ENCODE data around the gene ARHGEF38. TPM values are rescaled to one million over a fixed set of nuclear protein-coding genes. Genes with fewer than 3 reads are reported as not detected.
"Not testable (repeated sequence)": the region's sequence is repeated elsewhere in the genome, so short reads cannot be mapped to it uniquely, and the experiment has no call there.

ARHGEF38 gene
- total RNA-seq, 1 donor from 2014 or later = not detected

GRCh38 chr4:105679186-105679585, 126.8 kb downstream of the ARHGEF38 start:
- intact Hi-C loops (cut with DNase I) = no loop called here
- DNase-seq (no peak), ATAC-seq (ENCODE audit: poor library complexity) (no peak)

GRCh38 chr4:105683038-105683437, 130.6 kb downstream of the ARHGEF38 start:
- intact Hi-C loops (cut with DNase I) = no loop called here
- no peak for DNase-seq
- ATAC-seq (ENCODE audit: poor library complexity) = no peak

GRCh38 chr4:105686571-105686970, 134.2 kb downstream of the ARHGEF38 start:
- DNase-seq = no peak
- ATAC-seq (ENCODE audit: poor library complexity) = no peak
- intact Hi-C loops (cut with DNase I) = no loop called here

GRCh38 chr4:105694812-105695211, 142.4 kb downstream of the ARHGEF38 start:
- ATAC-seq (ENCODE audit: poor library complexity); DNase-seq; intact Hi-C loops (cut with DNase I): not testable (repeated sequence)

- DNase-seq; ATAC-seq (ENCODE audit: poor library complexity); intact Hi-C loops (cut with DNase I): not testable (repeated sequence)
Observed at GRCh38 chr4:105695832-105696231, 143.4 kb downstream of the ARHGEF38 start.

GRCh38 chr4:105698607-105699006, 146.2 kb downstream of the ARHGEF38 start:
- intact Hi-C loops (cut with DNase I) = no loop called here

GRCh38 chr4:105707782-105708180, 155.4 kb downstream of the ARHGEF38 start:
- DNase-seq = no peak
- intact Hi-C loops (cut with DNase I) = no loop called here
- ATAC-seq (ENCODE audit: poor library complexity) = no peak

More at GRCh38 chr4:105698607-105699006, 146.2 kb downstream of the ARHGEF38 start:
- no peak for ATAC-seq (ENCODE audit: poor library complexity)
- no peak for DNase-seq

GRCh38 chr4:105708181-105709080, 156.0 kb downstream of the ARHGEF38 start, which contains the start of the genes GSTCD and INTS12:
GSTCD (plus strand) TSS chr4:105708784; CDS start chr4:105717614, 8,830 bp downstream.
INTS12 (minus strand) TSS chr4:105708689; CDS start chr4:105700005, 8,684 bp downstream.
- intact Hi-C loops (cut with DNase I) = no loop called here
- DNase-seq = peak; percentile 93
- ATAC-seq (ENCODE audit: poor library complexity) = peak; percentile 100

- ATAC-seq (ENCODE audit: poor library complexity) (peak; percentile 38), DNase-seq (no peak)
- intact Hi-C loops (cut with DNase I) = no loop called here
Observed at GRCh38 chr4:105709081-105709450, 156.6 kb downstream of the ARHGEF38 start.

- ATAC-seq (ENCODE audit: poor library complexity) = no peak
- no peak for DNase-seq
- intact Hi-C loops (cut with DNase I) = loop anchor here (10.0 kb wide), 1 partner anchor 565 kb away; the partner anchor contains the start of gene TET2
Observed at GRCh38 chr4:105710012-105710600, 157.7 kb downstream of the ARHGEF38 start.

GRCh38 chr4:105710678-105711077, 158.3 kb downstream of the ARHGEF38 start:
- intact Hi-C loops (cut with DNase I) = loop anchor here (10.0 kb wide), 1 partner anchor 566 kb away; the partner anchor contains the start of gene TET2

GRCh38 chr4:105712766-105713165, 160.3 kb downstream of the ARHGEF38 start:
- ATAC-seq (ENCODE audit: poor library complexity) = no peak

More at GRCh38 chr4:105710678-105711077, 158.3 kb downstream of the ARHGEF38 start:
- no peak for DNase-seq
- no peak for ATAC-seq (ENCODE audit: poor library complexity)

GRCh38 chr4:105714071-105714521, 161.7 kb downstream of the ARHGEF38 start:
- intact Hi-C loops (cut with DNase I) = loop anchor here (10.0 kb wide), 1 partner anchor 569 kb away; the partner anchor contains the start of gene TET2
- no peak for ATAC-seq (ENCODE audit: poor library complexity)

More at GRCh38 chr4:105712766-105713165, 160.3 kb downstream of the ARHGEF38 start:
- intact Hi-C loops (cut with DNase I) = loop anchor here (10.0 kb wide), 1 partner anchor 568 kb away; the partner anchor contains the start of gene TET2
- no peak for DNase-seq

GRCh38 chr4:105714932-105715331, 162.5 kb downstream of the ARHGEF38 start:
- DNase-seq (no peak), ATAC-seq (ENCODE audit: poor library complexity) (no peak)
- intact Hi-C loops (cut with DNase I) = loop anchor here (10.0 kb wide), 1 partner anchor 570 kb away; the partner anchor contains the start of gene TET2

More at GRCh38 chr4:105714071-105714521, 161.7 kb downstream of the ARHGEF38 start:
- DNase-seq = no peak

- ATAC-seq (ENCODE audit: poor library complexity) (no peak), DNase-seq (no peak)
- intact Hi-C loops (cut with DNase I) = loop anchor here (10.0 kb wide), 1 partner anchor 571 kb away; the partner anchor contains the start of gene TET2
Observed at GRCh38 chr4:105715692-105716278, 163.4 kb downstream of the ARHGEF38 start.

GRCh38 chr4:105719204-105719603, 166.8 kb downstream of the ARHGEF38 start:
- DNase-seq = no peak
- no peak for ATAC-seq (ENCODE audit: poor library complexity)
- intact Hi-C loops (cut with DNase I) = loop anchor here (10.0 kb wide), 1 partner anchor 574 kb away; the partner anchor contains the start of gene TET2

- intact Hi-C loops (cut with DNase I) = no loop called here
- ATAC-seq (ENCODE audit: poor library complexity) (no peak), DNase-seq (no peak)
Observed at GRCh38 chr4:105725623-105726022, 173.2 kb downstream of the ARHGEF38 start.

- intact Hi-C loops (cut with DNase I); ATAC-seq (ENCODE audit: poor library complexity): not testable (repeated sequence)
Observed at GRCh38 chr4:105729895-105730294, 177.5 kb downstream of the ARHGEF38 start.

More at GRCh38 chr4:105729895-105730294, 177.5 kb downstream of the ARHGEF38 start:
- not testable (repeated sequence) for DNase-seq
